ENCODE results near the gene ZNF331.
"Not testable (repeated sequence)": the region's sequence is repeated elsewhere in the genome, so short reads cannot be mapped to it uniquely, and the experiment has no call there.

The ZNF331 gene

DNA sequence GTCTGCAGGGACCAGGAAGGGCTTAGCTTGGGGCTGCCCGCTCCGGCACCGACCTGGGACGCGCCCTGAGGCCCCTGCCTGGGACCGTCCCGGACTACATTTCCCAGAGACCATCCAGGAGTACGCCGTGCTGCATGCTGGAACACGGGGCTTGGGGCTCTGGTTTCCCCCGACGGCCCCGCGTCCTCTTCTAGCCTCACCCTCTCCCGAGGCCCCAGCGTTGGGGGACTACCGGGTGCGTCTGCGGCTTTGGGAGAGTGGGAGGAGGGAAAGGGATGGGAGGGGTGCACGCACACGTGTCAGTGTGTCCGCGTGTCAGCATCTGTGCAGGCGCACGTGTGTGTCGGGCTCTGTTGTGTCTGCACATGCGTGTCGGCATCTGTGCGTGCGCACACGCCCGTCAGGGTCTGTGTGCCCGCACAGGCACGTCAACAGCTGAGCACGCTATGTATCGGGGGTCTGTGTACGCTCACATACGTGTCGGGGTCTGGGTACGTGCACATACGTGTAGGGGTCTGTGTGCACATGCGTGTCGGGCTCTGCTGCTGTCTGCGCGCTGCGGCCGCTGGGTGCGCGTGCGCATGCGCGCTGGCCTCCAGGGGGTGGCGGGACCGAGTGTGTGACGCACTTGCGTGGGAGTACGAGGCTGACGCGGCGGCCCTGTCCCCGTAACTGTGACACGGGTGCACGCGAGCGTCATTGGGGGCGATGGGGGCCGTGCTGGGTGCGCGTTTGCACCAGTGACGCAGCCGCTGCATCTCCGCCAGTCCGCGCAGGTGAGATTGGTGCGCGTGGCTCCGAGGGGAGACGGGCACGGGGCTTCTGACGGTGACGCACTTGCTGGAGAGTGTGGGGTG, at the start of gene ZNF331:
Gene ZNF331 (plus strand): TSS at position 625 of the 857 bp plus-strand sequence. CDS start 31,232 bp downstream, outside the sequence.
- peak; percentile 92 for DNase-seq

DNA sequence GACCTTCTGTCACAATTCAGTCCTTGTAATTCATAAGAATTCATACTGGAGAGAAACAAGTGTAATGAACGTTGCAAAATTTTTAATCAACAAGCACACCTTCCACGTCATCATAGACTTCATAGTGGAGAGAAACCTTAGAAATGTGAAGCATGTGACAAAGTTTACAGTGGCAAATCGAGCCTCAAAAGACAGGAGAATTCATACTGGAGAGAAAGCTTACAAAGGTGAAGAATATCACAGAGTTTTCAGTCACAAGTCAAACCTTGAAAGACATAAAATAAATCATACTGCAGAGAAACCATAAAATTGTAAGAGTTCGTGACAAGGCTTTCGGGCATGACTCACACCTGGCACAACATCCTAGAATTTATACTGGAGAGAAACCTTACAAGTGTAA, 45.8 kb upstream of the ZNF331 start:
- DNase-seq = no peak

DNA sequence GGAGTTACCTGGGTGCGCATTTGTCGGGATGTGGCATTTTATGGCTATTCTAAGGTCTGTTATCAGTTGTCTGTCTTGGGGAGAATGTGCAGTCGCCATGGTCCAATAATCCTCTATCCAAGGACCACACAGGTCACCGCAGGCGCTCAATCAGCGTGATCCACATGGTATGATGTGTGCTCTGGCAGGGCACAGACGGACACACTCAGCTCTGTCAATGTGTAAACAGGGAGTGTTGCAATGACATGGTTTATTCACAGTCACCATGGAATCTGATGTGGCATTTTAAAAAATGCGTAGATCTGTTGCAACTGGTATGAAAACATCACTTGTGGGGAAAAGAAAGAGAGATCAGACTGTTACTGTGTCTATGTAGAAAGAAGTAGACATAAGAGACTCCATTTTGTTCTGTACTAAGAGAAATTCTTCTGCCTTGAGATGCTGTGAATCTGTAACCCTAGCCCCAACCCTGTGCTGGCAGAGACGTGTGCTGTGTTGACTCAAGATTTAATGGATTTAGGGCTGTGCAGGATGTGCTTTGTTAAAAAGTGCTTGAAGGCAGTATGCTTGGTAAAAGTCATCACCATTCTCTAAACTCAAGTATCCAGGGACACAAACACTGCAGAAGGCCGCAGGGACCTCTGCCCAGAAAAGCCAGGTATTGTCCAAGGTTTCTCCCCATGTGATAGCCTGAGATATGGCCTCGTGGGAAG, 40.5 kb upstream of the ZNF331 start:
- DNase-seq = not testable (repeated sequence)

DNA sequence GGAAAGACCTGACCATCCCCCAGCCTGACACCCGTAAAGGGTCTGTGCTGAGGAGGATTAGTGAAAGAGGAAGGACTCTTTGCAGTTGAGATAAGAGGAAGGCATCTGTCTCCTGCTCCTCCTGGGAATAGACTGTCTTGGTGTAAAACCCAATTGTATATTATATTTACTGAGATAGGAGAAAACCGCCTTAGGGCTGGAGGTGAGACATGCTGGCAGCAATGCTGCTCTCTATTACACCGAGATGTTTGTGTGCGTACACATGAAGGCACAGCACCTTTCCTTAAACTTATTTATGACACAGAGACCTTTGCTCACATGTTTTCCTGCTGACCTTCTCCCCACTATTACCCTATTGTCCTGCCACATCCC, 39.9 kb upstream of the ZNF331 start:
- DNase-seq = not testable (repeated sequence)

DNA sequence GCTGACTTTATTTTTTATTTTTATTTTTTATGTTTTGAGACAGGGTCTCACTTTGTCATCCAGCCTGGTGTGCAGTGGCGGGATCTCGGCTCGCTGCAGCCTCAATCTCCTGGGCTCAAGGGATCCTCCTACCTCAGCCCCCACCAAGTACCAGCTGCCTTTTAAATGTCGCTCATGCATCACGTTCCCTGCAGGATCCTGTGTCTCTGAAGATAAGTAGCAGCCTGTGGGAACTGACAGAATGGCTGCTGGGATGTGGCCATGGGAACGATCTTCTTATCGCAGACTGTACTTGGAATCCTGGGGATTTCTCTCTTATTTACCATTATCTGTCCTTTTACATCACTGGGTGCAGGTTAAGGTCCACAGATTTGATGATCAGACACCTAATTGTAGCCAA, 34.8 kb upstream of the ZNF331 start:
- DNase-seq = not testable (repeated sequence)

DNA sequence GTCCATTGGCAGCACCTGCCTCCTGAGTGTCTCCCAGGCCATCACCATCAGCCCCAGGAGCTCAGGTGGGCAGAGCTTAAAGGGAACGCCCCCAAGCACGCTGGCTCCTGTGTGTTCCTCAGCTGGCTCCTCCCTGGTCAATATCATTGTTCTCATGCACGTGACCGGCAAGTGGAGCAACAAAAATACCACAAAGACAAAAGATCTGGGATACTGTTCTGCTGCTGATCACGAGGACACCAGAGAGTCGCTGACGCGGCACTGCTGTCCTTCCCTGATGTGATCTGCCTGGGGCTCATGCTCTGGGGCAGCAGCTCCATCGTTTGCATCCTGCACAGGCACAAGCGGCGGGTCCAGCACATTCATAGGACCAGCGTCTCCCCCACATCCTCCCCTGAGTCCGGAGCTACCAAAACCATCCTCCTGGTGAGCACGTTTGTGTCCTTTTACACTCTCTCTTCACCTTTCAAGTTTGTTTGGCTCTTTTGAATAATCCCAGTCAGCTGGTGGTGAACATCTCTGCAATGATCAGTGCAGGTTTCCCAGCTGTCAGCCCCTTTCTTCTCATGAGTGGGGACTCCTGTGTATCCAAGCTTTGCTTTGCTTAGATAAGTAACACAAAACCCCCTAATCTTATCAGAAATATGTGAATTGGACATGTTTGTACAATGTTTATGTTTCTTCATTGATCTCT, 34.1 kb upstream of the ZNF331 start:
- not testable (repeated sequence) for DNase-seq

DNA sequence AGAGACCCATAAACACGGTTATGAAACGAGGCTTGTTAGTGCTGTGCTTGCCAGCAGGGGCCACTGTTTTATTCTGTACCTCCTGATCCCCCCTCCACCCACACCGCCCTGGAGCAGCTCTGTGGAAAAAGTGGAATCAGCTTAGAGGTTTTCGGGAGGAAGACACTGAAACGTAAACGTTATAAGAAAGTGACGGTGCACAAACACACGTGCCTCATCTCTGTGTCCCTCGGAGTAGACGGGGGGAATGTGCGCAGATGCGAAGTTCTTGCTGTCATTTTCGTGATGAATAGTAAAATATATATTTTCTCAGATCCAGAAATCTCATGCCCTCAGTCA, 33.6 kb upstream of the ZNF331 start:
- DNase-seq = not testable (repeated sequence)

DNA sequence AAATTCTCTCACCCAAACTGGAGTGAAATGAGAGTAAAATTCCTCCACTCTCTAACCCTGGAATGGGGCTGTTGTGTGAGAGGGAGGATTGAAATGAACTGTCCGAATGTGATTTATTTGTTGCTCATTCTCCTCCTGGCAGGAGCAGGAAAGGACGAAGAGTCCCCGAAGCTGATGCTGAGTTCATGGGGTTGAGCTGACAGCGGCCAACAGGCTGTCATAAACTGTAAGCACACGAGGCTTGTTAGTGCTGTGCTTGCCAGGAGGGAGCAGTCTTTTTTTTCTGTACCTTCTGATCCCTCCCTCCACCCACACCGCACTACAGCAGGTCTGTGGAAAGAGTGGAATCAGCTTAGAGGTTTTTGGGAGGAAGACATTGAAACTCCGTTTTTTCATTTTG, 33.1 kb upstream of the ZNF331 start:
- no peak for DNase-seq

DNA sequence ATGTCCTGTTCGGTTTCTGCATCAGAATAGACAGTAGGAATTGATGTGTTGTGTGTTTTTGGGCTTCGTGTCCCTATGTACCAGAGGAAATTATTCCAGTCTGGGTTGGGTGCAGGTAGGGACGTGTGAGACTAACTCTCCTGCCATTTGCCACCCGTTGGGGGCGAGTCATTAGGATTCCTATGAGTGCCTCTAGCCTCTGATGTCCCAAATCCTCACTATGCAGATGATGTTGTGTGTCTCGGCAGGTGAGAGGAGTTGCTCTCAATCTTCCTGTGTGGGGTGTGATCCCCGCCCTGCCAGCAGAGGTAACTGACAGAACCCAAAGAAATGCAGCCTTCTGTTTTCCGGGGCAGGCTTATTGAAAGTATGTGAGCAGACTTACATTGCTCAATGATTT, 31.2 kb upstream of the ZNF331 start:
- DNase-seq = no peak

DNA sequence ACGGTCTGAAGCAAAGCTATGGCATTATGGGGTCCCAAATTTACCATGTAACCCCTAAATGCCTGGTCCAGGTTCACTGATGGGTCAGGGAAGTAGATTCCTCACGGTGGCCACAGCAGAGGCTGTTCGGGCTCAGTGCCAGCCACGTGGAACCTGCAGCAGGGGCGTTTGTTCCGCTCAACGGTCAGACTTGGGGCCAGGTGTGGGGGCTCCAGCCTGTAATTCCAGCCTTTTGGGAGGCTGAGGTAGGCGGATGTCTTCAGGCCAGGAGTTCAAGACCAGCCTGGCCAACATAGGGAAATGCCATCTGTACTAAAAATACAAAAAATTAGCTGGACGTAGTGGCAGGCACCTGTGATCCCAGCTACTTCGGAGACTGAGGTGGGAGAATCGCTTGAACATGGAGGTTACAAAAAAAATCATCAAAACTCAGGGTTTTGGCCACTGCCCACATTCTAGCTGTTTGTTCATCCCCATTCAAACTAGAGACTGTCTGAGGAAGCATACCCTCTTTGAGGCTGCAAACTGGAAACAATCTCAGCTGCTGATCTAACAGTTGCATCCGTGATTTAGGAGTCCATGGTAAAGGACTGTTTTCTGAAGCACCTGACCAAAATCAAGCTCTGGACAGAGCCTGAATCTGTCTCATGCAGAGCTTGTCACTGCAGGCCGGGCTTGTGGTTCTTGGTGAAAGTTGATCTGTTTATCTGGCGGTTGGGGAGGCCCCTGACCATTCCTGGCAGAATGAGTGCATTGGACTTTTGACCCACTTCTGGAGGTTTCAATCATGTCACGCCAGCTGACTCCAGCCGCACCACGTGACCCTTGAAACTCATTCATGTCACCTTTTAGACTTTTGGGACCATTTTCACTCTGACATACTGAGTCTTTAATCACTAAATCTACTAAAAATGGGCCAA, 30.2 kb upstream of the ZNF331 start:
- no peak for DNase-seq

DNA sequence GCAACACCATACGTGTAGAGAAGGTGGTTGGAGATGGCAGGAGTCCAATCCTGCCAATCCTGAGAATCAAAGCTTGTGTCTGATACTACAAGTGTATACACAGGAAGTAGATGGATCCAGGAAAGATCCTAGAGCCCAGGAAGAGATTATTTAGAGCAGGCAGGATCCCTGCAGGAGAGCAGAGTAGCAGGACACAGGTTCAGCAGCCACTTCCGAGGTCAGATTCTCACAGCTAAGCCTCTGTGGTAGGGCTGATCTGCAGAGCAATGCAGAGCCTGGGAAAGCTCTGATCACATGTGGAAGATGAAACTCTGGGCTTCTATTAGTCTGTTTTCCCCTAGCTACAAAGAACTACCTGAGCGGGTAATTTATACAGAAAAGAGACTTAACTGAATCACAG, 28.5 kb upstream of the ZNF331 start:
- no peak for DNase-seq

DNA sequence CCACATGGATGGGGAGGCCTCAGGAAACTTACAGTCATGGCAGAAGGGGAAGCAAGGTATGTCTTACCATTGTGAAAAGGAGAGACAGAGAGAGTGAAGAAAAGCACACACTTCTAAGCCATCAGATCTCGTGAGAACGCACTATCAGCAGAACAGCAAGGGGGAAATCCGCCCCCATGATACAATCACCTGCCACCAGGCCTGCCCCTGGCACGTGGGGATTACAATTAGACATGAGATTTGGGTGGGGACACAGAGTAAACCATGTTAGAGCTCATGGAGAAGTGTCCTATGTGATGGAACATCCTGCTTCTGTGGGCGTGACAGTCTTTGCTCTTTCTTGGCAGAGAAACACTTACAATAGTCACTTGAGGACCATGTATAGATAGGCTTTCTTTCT, 28.1 kb upstream of the ZNF331 start:
- no peak for DNase-seq

DNA sequence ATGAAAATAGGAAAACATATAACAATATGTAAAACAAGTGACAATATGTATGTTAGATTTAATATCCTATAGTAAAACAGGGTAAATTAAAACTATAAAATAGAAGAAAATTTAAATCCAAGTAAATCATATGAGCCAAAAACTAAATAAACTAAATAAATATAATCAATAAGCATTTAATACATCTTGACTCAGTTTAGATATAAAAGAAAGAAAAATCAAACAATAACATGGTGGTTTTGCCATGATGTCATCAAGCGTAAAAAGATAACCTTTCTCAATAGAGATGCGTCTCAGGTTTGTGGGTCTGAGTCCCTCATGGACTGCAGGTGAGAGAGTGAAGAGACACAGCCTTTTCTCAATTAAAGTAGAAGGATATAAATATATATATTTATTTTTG, 26.6 kb upstream of the ZNF331 start:
- DNase-seq = no peak

DNA sequence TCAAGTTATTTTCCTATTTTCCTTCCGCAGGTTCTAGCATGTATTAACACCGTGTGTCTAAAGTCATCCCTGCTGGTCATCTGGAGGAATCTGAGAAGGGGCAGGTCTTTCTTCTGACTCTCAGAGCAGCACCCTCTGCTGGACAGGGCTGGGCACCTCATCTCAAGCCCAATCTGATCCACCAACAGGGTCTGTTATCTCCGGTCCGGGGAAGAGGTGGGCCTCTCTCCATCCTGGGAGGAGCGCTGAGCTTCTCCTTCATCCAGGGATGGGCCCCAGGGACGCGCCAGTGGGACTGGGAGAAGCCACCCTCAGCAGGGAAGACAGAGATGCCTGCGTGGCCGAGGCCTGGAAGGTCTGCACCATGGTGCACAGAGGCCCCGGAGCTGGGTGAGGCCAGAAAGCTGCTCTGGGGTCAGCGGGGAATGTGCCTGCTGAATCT, 26.0 kb upstream of the ZNF331 start:
- peak; percentile 62 for DNase-seq

DNA sequence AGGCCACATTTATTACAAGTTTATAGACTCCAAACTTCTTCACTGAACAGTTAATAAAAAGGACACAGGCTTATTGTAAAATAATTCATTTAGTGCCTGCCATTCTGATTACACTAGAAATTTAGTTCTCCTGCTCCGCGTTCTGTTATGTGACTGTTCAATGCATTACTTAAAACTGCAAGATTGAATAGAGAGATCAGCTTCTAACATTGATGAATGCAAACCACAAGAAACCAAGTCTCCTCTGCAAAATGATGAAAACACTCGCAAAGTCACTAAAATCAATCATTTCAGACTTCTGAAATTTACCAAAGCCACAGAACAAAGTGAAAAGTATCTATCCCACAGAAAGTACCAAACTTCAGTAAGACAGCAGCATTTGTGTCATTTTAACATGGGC, 22.9 kb upstream of the ZNF331 start:
- DNase-seq = not testable (repeated sequence)

DNA sequence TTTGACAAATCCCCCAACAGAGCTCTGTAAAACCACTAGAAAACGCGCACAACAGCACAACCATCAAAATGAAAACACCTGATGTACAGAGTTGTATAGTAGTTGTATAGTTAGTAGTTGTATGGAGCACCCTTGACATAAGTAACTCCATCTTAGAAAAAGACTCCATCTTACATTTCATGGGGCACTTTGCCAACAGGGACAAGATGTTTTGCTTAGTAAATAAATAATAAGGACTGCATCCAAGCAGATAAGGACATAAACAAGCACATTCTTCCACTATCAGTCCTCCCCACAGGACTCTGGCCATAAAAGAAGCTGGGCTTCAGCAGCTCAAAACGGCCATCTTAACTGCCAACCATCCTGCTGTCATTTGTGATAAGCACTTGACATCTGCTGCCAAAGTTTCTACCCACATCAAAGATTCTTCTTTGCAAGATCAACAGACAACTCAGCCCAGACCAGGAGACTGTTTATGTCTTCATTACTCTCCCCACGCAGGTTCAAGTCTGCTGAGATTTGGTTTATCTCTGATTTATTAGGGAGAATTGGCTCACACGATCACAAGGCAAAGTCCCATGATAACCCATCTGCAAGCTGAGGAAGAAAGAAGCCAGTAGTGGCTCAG, 20.7 kb upstream of the ZNF331 start:
- DNase-seq = no peak

DNA sequence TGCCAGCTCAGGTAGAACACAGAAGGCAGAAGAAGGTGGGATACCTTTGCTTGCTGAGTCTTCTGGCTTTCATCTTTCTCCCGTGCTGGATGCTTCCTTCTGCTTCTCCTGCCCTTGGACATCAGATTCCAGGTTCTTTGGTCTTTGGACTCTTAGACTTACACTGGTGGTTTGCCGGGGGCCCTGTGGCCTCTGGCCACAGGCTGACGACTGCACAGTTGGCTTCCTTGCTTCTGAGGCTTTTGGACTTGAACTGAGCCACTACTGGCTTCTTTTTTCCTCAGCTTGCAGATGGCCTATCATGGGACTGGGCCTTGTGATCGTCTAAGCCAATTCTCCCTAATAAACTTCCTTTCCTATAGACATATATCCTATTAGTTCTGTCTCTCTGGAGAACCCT, 19.8 kb upstream of the ZNF331 start:
- no peak for DNase-seq

DNA sequence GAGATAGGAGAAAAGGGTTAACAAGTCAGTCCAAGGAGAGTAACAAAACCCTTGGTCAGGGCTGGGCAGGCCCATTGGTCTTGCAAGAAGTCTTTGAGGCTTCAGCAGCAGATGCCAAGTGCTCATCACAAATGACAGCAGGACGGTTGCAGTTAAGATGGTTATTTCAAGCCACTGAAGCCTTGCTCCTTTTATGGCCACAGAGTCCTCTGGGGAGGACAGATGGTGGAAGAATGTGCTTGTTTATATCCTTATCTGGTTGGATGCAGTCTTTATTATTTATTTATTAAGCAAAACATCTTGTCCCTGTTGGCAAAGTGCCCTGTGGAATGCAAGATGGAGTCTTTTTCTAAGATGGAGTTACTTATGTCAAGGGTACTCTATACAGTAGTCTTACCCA, 19.2 kb upstream of the ZNF331 start:
- no peak for DNase-seq

DNA sequence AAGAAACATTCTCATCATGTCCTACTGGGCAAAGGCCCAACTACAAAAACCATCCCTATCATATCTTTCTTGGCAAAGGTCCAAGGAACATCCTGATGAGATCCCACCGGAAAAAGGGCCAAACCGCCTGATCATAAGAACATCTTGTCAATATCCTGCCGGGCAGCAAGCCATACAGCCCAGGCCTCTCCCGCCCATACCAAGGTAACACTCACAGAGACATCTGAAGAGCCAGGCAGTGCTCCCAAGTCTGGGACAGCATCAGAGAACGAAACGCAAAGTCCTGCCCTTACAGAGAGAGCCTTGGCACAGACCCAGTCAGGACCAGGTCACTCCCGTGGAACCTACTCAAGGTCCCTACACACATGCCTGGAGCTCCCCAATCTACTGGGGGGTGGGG, 18.5 kb upstream of the ZNF331 start:
- DNase-seq = no peak

DNA sequence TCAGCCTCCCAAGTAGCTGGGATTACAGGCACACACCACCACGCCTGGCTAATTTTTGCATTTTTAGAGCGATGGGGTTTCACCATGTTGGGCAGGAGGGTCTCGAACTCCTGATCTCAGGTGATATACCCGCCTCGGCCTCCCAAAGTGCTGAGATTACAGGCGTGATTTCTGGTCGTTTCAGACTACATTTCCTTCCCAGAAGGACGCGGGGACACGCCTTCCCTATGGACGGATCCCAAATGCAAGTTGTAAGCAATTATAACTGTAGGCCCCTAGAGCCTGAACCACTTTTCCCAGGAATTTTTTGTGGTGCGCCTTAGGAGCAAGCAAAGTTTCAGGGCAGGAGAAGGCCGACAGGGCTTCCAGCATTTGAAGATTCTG, 17.8 kb upstream of the ZNF331 start:
- DNase-seq = no peak

DNA sequence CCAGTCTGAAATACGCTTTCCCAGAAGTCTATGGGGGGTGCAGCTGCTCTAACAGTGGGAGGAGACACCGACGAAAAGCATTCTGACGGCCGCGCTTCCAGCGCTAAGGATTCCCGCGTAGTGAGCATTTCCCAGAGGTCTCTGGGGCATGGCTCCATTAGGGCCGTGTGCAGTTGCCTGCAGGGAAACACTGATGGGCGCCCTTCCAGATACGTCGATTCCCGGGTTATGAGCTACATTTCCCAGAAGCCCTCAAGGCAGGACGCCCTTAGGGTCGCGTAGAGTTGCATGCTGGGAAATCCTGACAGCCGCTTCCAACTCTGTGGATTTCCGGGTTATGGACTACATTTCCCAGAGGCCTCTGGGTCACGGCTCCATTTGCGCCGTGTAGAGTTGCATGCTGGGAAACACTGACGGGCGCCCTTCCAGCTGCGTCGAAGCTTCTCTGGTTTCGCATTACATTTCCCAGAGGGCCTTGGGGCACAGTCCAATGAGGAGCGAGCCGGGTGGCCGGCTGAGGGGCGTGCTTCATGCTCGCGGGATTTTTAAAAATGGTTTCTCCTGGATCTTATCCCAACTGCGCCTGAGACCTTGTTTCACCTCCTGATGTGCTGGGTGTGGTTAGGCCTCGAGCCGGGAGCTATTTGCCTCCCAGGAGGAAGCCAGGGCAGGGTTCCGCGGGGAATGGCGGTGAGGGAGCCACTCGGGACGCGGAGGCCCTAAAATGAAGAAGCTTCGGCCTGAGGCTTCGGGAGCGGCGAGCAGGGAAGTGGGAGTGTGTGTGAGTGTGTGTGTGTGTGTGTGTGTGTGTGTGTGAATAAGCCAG, 17.2 kb upstream of the ZNF331 start:
- peak; percentile 82 for DNase-seq

All from activated CD8-positive, alpha-beta memory T cell treated with anti-CD3 and anti-CD28 coated beads, Interleukin-2, amount 50 U/mL, for 48 hours (primary cell).